Measurements from ENCODE around the gene SLC4A11.

DNA sequence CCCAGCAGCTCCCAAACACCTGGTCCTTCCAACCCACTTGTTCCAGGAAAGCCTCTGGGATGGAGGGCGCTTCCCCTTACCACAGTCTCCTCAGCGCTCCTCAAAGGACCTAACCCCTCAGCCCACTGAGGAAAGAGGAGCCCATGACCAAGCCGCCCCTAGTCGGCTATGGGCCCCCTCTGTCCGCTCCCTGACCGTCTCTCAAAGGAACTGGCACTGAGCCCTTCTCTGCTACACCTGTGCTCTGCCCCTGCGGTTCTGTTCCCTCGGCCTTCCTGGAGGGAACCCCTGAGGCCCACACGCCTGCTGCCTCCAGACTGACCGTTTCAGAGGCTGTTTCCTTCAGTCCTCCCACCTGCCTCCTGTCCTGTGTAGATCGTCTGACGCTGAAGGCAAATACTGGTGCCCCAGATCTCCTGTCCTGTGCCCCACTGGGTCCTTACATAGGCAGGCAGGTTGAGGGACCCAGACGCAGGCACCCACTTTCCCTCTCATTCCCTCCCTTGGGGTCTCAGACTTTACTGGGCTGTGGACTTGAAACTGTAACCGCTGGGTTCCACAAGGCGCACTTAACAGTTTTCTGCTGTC is 1.9 kb upstream of the SLC4A11 start:
- no peak for TF ChIP-seq EZH2 (IDR thresholded peaks at IDR 0.05; ENCODE audit: low read length)
- TF ChIP-seq, protein P1, sequence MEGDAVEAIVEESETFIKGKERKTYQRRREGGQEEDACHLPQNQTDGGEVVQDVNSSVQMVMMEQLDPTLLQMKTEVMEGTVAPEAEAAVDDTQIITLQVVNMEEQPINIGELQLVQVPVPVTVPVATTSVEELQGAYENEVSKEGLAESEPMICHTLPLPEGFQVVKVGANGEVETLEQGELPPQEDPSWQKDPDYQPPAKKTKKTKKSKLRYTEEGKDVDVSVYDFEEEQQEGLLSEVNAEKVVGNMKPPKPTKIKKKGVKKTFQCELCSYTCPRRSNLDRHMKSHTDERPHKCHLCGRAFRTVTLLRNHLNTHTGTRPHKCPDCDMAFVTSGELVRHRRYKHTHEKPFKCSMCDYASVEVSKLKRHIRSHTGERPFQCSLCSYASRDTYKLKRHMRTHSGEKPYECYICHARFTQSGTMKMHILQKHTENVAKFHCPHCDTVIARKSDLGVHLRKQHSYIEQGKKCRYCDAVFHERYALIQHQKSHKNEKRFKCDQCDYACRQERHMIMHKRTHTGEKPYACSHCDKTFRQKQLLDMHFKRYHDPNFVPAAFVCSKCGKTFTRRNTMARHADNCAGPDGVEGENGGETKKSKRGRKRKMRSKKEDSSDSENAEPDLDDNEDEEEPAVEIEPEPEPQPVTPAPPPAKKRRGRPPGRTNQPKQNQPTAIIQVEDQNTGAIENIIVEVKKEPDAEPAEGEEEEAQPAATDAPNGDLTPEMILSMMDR (optimal IDR thresholded peaks at IDR 0.05 in 1 of 3, IDR thresholded peaks at IDR 0.05 in 1 of 3, conservative IDR thresholded peaks at IDR 0.05 in 1 of 3; ENCODE audit: extremely low read depth in 1 of 3, insufficient read depth in 2 of 3, low read length in 3 of 3): no peak

Data from keratinocyte (primary cell).